ENCODE results near the gene MMP8.

MMP8 gene

GRCh38 chr11:102719620-102720277 lies 5.0 kb downstream of the MMP8 start:
- no peak for DNase-seq (ENCODE audit: low spot score)

- no peak for DNase-seq (ENCODE audit: low spot score)
These were observed 7.5 kb downstream of the MMP8 start for GRCh38 chr11:102717280-102717679.

- DNase-seq (ENCODE audit: low spot score) = no peak
These were observed 8.2 kb downstream of the MMP8 start for GRCh38 chr11:102716527-102716926.

- no peak for DNase-seq (ENCODE audit: low spot score)
These were observed 12.6 kb downstream of the MMP8 start for GRCh38 chr11:102712137-102712536.

GRCh38 chr11:102709201-102709945 lies 15.4 kb downstream of the MMP8 start:
- peak; percentile 43 for DNase-seq (ENCODE audit: low spot score)

- DNase-seq (ENCODE audit: low spot score) = no peak
These were observed 16.1 kb downstream of the MMP8 start for GRCh38 chr11:102708654-102709053.

GRCh38 chr11:102705626-102706025 lies 19.1 kb downstream of the MMP8 start, which contains the start of gene MMP27:
TSS of gene MMP27 (minus strand) at chr11:102705769. CDS start at chr11:102705714, 55 bp downstream.
- DNase-seq (ENCODE audit: low spot score) = no peak

- DNase-seq (ENCODE audit: low spot score) = peak; percentile 19
These were observed 19.9 kb downstream of the MMP8 start for GRCh38 chr11:102704841-102705240.

- DNase-seq (ENCODE audit: low spot score) = no peak
These were observed 20.8 kb downstream of the MMP8 start for GRCh38 chr11:102703826-102704493.

- no peak for DNase-seq (ENCODE audit: low spot score)
These were observed 29.6 kb downstream of the MMP8 start for GRCh38 chr11:102695201-102695600.

- DNase-seq (ENCODE audit: low spot score) = no peak
These were observed 39.0 kb downstream of the MMP8 start for GRCh38 chr11:102685754-102686153.

- no peak for DNase-seq (ENCODE audit: low spot score)
These were observed 39.4 kb downstream of the MMP8 start for GRCh38 chr11:102685338-102685737.

GRCh38 chr11:102683277-102683676 lies 41.5 kb downstream of the MMP8 start:
- DNase-seq (ENCODE audit: low spot score) = no peak

- DNase-seq (ENCODE audit: low spot score) = peak; percentile 38
These were observed 43.8 kb downstream of the MMP8 start for GRCh38 chr11:102680945-102681344.

GRCh38 chr11:102678022-102678421 lies 46.7 kb downstream of the MMP8 start:
- DNase-seq (ENCODE audit: low spot score) = no peak

GRCh38 chr11:102676084-102676483 lies 48.7 kb downstream of the MMP8 start:
- DNase-seq (ENCODE audit: low spot score) = no peak

GRCh38 chr11:102669664-102670063 lies 55.1 kb downstream of the MMP8 start:
- no peak for DNase-seq (ENCODE audit: low spot score)

GRCh38 chr11:102666331-102666957 lies 58.3 kb downstream of the MMP8 start:
- DNase-seq (ENCODE audit: low spot score) = peak; percentile 70

- DNase-seq (ENCODE audit: low spot score) = no peak
These were observed 60.6 kb downstream of the MMP8 start for GRCh38 chr11:102664001-102664752.

GRCh38 chr11:102662607-102663006 lies 62.1 kb downstream of the MMP8 start:
- no peak for DNase-seq (ENCODE audit: low spot score)

Data from GM03348 (cell line).